Glutamatergic neuron (in vitro differentiated cells): ENCODE results near the gene HS6ST1. TPM values are rescaled to one million over a fixed set of nuclear protein-coding genes. Genes with fewer than 3 reads are reported as not detected.

Experiments
- DNase-seq: peaks from one replicate; pipeline ENCODE4 v3.0.0; 2022
- H3K27ac Mint-ChIP-seq: one replicate; pipeline ENCODE4 v1.8.0; 2020; ENCODE audit warnings: mild to moderate bottlenecking, mixed read lengths, inconsistent platforms; ENCODE audit not compliant: unreplicated experiment
- H3K27me3 Mint-ChIP-seq: one replicate; pipeline ENCODE4 v1.8.0; 2020; ENCODE audit warnings: mild to moderate bottlenecking, moderate library complexity, mixed read lengths, inconsistent platforms; ENCODE audit not compliant: unreplicated experiment
- H3K36me3 Mint-ChIP-seq: one replicate; pipeline ENCODE4 v1.8.0; 2020; ENCODE audit warnings: mild to moderate bottlenecking, mixed read lengths, inconsistent platforms; ENCODE audit not compliant: unreplicated experiment
- H3K4me1 Mint-ChIP-seq: one replicate; pipeline ENCODE4 v1.8.0; 2020; ENCODE audit warnings: mild to moderate bottlenecking, low read depth, mixed read lengths, inconsistent platforms; ENCODE audit not compliant: unreplicated experiment
- H3K4me3 Mint-ChIP-seq: one replicate; pipeline ENCODE4 v1.8.0; 2020; ENCODE audit warnings: mild to moderate bottlenecking, mixed read lengths, inconsistent platforms; ENCODE audit not compliant: unreplicated experiment
- H3K9me3 Mint-ChIP-seq: one replicate; pipeline ENCODE4 v1.8.0; 2020; ENCODE audit warnings: mild to moderate bottlenecking, moderate library complexity, mixed read lengths, inconsistent platforms; ENCODE audit not compliant: unreplicated experiment
- CTCF ChIP-seq: fragments of 200-600 bp; sonication (generic); IDR thresholded peaks from one replicate; pipeline ENCODE4 v1.5.0; 2021; ENCODE audit not compliant: partially characterized antibody, unreplicated experiment
- total RNA-seq: library from RNA; stranded (reverse); fragmentation: NEBNext Ultra II Directional; extraction: Animal tissue kit (Norgen Biotek cat#: 25700); gene quantifications from one replicate; pipeline ENCODE4 v1.2.1, GENCODE V29; 2021; ENCODE audit not compliant: unreplicated experiment

HS6ST1 gene
- total RNA-seq, 1 donor from 2014 or later = 173 TPM

GRCh38 chr2:128280901-128281321, 37.8 kb downstream of the HS6ST1 start:
- Mint-ChIP-seq H3K27ac (peak overlapping the region; percentile 86), H3K4me3 (peak overlapping the region; percentile 59)
- DNase-seq = peak; percentile 75

GRCh38 chr2:128280158-128280871, 38.4 kb downstream of the HS6ST1 start:
- Mint-ChIP-seq H3K36me3 (peaks cover 5% of the 10 kb centered on the region), H3K9me3 (peaks cover 19% of the 10 kb centered on the region), H3K27ac (peak overlapping the region; percentile 73), H3K4me1 (peaks cover 27% of the 10 kb centered on the region), H3K4me3 (no peak overlapping the region), H3K27me3 (peaks cover 25% of the 10 kb centered on the region)
- TF ChIP-seq CTCF = no peak
- peak; percentile 16 for DNase-seq

More at GRCh38 chr2:128280901-128281321, 37.8 kb downstream of the HS6ST1 start:
- Mint-ChIP-seq H3K27me3 (peaks cover 25% of the 10 kb centered on the region), H3K36me3 (peaks cover under 1% of the 10 kb centered on the region), H3K4me1 (peaks cover 27% of the 10 kb centered on the region), H3K9me3 (peaks cover 19% of the 10 kb centered on the region)
- TF ChIP-seq CTCF = no peak

GRCh38 chr2:128279786-128280157, 38.9 kb downstream of the HS6ST1 start:
- Mint-ChIP-seq H3K27ac (no peak overlapping the region), H3K27me3 (peaks cover 25% of the 10 kb centered on the region), H3K4me3 (no peak overlapping the region), H3K9me3 (peaks cover 21% of the 10 kb centered on the region), H3K36me3 (peaks cover 11% of the 10 kb centered on the region), H3K4me1 (peaks cover 27% of the 10 kb centered on the region)
- DNase-seq = no peak
- no peak for TF ChIP-seq CTCF

GRCh38 chr2:128279009-128279408, 39.7 kb downstream of the HS6ST1 start:
- no peak overlapping the region for H3K27ac Mint-ChIP-seq
- peaks cover 26% of the 10 kb centered on the region for H3K9me3 Mint-ChIP-seq
- no peak overlapping the region for H3K4me3 Mint-ChIP-seq
- peaks cover 27% of the 10 kb centered on the region for H3K4me1 Mint-ChIP-seq
- peaks cover 18% of the 10 kb centered on the region for H3K36me3 Mint-ChIP-seq
- TF ChIP-seq CTCF = no peak
- H3K27me3 Mint-ChIP-seq = peaks cover 19% of the 10 kb centered on the region
- peak; percentile 20 for DNase-seq

- peaks cover 28% of the 10 kb centered on the region for H3K9me3 Mint-ChIP-seq
- DNase-seq = no peak
- H3K4me3 Mint-ChIP-seq = no peak overlapping the region
- no peak for TF ChIP-seq CTCF
- no peak overlapping the region for H3K27ac Mint-ChIP-seq
- peaks cover 25% of the 10 kb centered on the region for H3K4me1 Mint-ChIP-seq
- H3K27me3 Mint-ChIP-seq = peaks cover 18% of the 10 kb centered on the region
- H3K36me3 Mint-ChIP-seq = peaks cover 20% of the 10 kb centered on the region
Observed at GRCh38 chr2:128277961-128278681, 40.5 kb downstream of the HS6ST1 start.
